Measurements from ENCODE around the gene POLR2C. TPM values are rescaled to one million over a fixed set of nuclear protein-coding genes. Genes with fewer than 3 reads are reported as not detected.

POLR2C gene
- total RNA-seq, 1 experiment from 2014 or later = 69.4 TPM

GRCh38 chr16:57469046-57469445 lies 6.6 kb downstream of the POLR2C start:
- CTCF ChIA-PET = interaction anchor here (0.6 kb wide), 1 partner anchor 376 kb away, joined by 4 read pairs; no protein-coding TSS in a partner anchor
- Mint-ChIP-seq H3K4me3 (ENCODE audit: low read depth, unreplicated experiment) (no peak overlapping the region), H3K9me3 (ENCODE audit: low read depth, unreplicated experiment) (no peaks in the 10 kb centered on the region), H3K27ac (ENCODE audit: unreplicated experiment) (no peak overlapping the region), H3K27me3 (ENCODE audit: unreplicated experiment) (no peaks in the 10 kb centered on the region), H3K4me1 (ENCODE audit: low read depth, unreplicated experiment) (peaks cover 45% of the 10 kb centered on the region), H3K36me3 (ENCODE audit: insufficient read depth, unreplicated experiment) (peaks cover 50% of the 10 kb centered on the region)
- DNase-seq = no peak
- intact Hi-C loops (cut with micrococcal nuclease; ENCODE audit: unreplicated experiment) = no loop called here
- no peak for TF ChIP-seq CTCF (IDR thresholded peaks at IDR 0.05; ENCODE audit: unreplicated experiment)
- BruUV-seq (replicated peaks) = no TSS peak

GRCh38 chr16:57469917-57470470 lies 7.5 kb downstream of the POLR2C start:
- intact Hi-C loops (cut with micrococcal nuclease; ENCODE audit: unreplicated experiment) = no loop called here

GRCh38 chr16:57470711-57471110 lies 8.2 kb downstream of the POLR2C start:
- BruUV-seq (replicated peaks) = no TSS peak
- intact Hi-C loops (cut with micrococcal nuclease; ENCODE audit: unreplicated experiment) = no loop called here
- Mint-ChIP-seq H3K4me1 (ENCODE audit: low read depth, unreplicated experiment) (peaks cover 34% of the 10 kb centered on the region), H3K27ac (ENCODE audit: unreplicated experiment) (no peak overlapping the region), H3K4me3 (ENCODE audit: low read depth, unreplicated experiment) (no peak overlapping the region), H3K36me3 (ENCODE audit: insufficient read depth, unreplicated experiment) (peaks cover 44% of the 10 kb centered on the region), H3K9me3 (ENCODE audit: low read depth, unreplicated experiment) (no peaks in the 10 kb centered on the region), H3K27me3 (ENCODE audit: unreplicated experiment) (no peaks in the 10 kb centered on the region)
- peak; percentile 43 for DNase-seq
- CTCF ChIA-PET = interaction anchor here (0.6 to 1.5 kb wide), 2 partner anchors 8 to 11 kb away, joined by 3 to 4 read pairs; partner anchors contain the start of gene POLR2C
- TF ChIP-seq CTCF (IDR thresholded peaks at IDR 0.05; ENCODE audit: unreplicated experiment) = no peak

More at GRCh38 chr16:57469917-57470470, 7.5 kb downstream of the POLR2C start:
- BruUV-seq (replicated peaks) = no TSS peak
- CTCF ChIA-PET = interaction anchor here (1.5 kb wide), 1 partner anchor 8 kb away, joined by 4 read pairs; the partner anchor contains the start of gene POLR2C
- Mint-ChIP-seq H3K27me3 (ENCODE audit: unreplicated experiment) (no peaks in the 10 kb centered on the region), H3K27ac (ENCODE audit: unreplicated experiment) (peak overlapping the region; percentile 9), H3K4me3 (ENCODE audit: low read depth, unreplicated experiment) (no peak overlapping the region), H3K36me3 (ENCODE audit: insufficient read depth, unreplicated experiment) (peaks cover 45% of the 10 kb centered on the region), H3K4me1 (ENCODE audit: low read depth, unreplicated experiment) (peaks cover 36% of the 10 kb centered on the region), H3K9me3 (ENCODE audit: low read depth, unreplicated experiment) (no peaks in the 10 kb centered on the region)
- no peak for TF ChIP-seq CTCF (IDR thresholded peaks at IDR 0.05; ENCODE audit: unreplicated experiment)
- DNase-seq = no peak

GRCh38 chr16:57471209-57471608 lies 8.7 kb downstream of the POLR2C start:
- intact Hi-C loops (cut with micrococcal nuclease; ENCODE audit: unreplicated experiment) = no loop called here
- H3K9me3 Mint-ChIP-seq (ENCODE audit: low read depth, unreplicated experiment) = no peaks in the 10 kb centered on the region
- H3K27ac Mint-ChIP-seq (ENCODE audit: unreplicated experiment) = no peak overlapping the region
- no peaks in the 10 kb centered on the region for H3K27me3 Mint-ChIP-seq (ENCODE audit: unreplicated experiment)
- no TSS peak for BruUV-seq (replicated peaks)
- no peak overlapping the region for H3K4me3 Mint-ChIP-seq (ENCODE audit: low read depth, unreplicated experiment)
- peaks cover 34% of the 10 kb centered on the region for H3K4me1 Mint-ChIP-seq (ENCODE audit: low read depth, unreplicated experiment)
- H3K36me3 Mint-ChIP-seq (ENCODE audit: insufficient read depth, unreplicated experiment) = peaks cover 39% of the 10 kb centered on the region
- CTCF ChIA-PET = interaction anchor here (0.6 to 1.5 kb wide), 2 partner anchors 9 to 11 kb away, joined by 3 to 4 read pairs; partner anchors contain the start of gene POLR2C
- DNase-seq = no peak
- TF ChIP-seq CTCF (IDR thresholded peaks at IDR 0.05; ENCODE audit: unreplicated experiment) = no peak
